HG02938 (cell line): ENCODE data around the gene XPOT.
"Not testable (repeated sequence)": the region's sequence is repeated elsewhere in the genome, so short reads cannot be mapped to it uniquely, and the experiment has no call there.

Experiments used
- ATAC-seq: cut with Tn5 transposase; IDR thresholded peaks from one replicate; pipeline ENCODE4 v1.9.1; 2021; ENCODE audit warnings: mild to moderate bottlenecking, moderate library complexity; ENCODE audit not compliant: unreplicated experiment

Gene XPOT

DNA sequence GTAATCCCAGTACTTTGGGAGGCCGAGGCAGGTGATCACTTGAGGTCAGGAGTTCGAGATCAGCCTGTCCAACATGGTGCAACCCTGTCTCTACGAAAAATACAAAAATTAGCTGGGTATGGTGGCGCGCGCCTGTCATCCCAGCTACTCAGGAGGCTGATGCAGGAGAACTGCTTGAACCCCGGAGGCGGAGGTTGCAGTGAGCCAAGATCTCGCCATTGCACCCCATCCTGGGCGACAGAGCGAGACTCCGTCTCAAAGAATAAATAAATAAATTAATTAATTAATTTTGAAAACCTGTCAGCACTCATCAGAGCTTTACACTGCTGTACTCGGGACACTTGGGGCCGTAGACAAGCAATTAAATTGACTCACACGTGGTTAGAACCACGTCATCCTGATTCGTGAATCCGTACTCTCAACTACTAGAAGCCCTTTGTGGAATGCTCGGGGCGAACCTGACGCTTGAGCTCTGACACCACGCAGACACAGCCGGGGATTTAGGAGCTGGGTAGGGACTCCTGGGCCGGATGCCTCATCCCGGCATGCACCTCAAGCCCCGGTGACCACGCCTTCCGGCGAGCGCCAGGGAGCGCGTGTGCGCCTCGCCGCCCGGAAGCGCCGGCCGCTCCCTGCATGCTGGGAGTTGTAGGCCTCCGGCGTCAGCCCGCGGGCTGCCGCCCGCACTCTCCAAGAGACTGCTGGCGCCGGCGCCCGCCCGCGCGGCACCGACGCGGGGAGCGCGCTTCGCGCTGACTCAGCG is at the start of gene XPOT:
Gene XPOT, plus strand, starts transcription at position 686 of the 763 bp plus-strand sequence. CDS start 5,644 bp downstream, outside the sequence.
- peak; percentile 88 for ATAC-seq

GRCh38 chr12:64356209-64356608 is 48.0 kb upstream of the XPOT start:
- ATAC-seq: not testable (repeated sequence)

DNA sequence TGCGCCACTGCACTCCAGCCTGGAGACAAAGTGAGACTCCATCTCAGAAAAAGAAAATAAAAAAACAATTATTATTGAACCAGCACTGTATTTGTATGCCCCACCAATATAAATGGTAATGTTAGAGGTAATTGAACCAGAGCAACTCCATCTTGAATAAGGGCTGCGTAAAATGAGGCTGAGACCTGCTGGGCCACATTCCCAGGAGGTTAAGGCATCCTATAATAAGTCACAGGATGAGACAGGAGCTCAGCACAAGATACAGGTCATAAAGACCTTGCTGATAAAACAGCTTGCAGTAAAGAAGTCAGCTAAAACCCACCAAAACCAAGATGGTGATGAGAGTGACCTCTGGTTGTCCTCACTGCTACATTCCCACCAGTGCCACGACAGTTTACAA is 43.0 kb upstream of the XPOT start:
- not testable (repeated sequence) for ATAC-seq

DNA sequence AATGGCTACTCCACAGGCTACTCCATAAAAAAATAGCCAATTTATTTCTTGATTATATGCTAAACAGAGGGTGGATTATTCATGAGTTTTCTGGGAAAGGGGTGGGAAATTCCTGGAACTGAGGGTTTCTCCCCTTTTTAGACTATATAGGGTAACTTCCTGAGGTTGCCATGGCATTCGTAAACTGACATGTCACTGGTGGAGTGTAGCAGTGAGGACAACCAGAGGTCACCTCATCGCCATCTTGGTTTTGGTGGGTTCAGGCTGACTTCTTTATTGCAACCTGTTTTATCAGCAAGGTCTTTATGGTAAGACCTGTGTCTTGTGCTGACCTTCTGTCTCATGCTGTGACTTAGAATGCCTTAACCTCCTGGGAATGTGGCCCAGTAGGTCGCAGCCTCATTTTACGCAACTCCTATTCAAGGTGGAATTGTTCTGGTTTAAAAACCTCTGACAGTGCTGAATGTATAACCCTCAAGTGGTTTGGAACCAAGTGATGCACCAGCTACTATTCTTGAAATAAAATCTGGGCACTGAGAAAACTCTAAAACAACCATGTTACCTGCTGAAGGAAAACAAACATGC is 41.4 kb upstream of the XPOT start:
- ATAC-seq: no peak

- ATAC-seq: no peak
Measured at GRCh38 chr12:64383675-64384074, 20.5 kb upstream of the XPOT start.

- no peak for ATAC-seq
Measured at GRCh38 chr12:64385019-64385418, 19.2 kb upstream of the XPOT start.

GRCh38 chr12:64385468-64385867 is 18.7 kb upstream of the XPOT start:
- ATAC-seq: no peak

- no peak for ATAC-seq
Measured at GRCh38 chr12:64387197-64387816, 16.9 kb upstream of the XPOT start.

GRCh38 chr12:64389154-64389553 is 15.0 kb upstream of the XPOT start:
- ATAC-seq: no peak

DNA sequence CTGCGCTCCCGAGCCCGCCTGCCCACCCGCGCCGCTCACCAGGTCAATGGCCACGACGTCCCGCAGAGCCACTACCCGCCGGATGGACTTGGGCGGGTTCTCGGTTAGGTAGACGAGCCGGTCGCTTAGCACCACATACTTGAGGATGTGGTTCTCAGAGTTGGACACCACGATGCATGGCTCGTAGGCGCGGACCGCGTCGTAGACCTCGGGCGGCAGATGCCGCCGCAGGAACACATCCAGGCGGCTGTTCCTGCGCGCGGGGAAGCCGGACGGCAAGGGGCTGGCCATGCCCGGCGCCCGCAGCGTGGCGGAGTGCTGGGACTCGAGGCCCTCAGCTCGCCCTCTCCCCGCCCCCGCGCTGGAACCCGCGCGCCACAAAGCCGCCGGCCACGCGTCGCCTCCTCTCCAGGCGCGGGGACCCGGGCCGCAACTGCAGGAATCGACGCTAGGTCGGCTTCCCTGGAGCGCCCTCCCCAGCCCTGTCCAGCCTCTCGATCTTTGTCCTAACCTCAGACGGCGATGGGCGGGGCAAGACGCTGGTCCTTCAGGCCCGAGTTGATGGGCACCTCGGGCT is 13.8 kb upstream of the XPOT start, which contains the start of gene C12orf56:
Gene C12orf56, minus strand, starts transcription at position 484 of the 577 bp plus-strand sequence. Its CDS starts 193 bp downstream, at position 291.
- no peak for ATAC-seq

DNA sequence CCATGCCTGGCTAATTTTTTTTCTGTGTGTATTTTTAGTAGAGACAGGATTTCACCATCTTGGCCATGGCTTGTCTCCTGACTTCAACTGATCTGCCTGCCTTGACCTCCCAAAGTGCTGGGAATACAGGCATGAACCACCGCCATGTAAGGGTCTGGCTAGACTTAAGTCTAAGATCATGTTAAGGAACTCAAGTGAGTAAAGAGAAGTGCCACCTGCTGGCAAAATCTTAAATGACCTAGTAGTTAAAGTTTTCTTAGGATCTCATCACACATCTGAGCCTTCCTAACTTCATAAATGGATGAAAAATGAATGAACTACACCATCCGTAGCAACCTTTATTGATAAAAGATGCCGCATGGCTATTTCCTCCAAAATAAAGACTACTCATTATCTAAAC is 12.0 kb upstream of the XPOT start:
- ATAC-seq: peak; percentile 58

- ATAC-seq: no peak
Measured at GRCh38 chr12:64395739-64396138, 8.5 kb upstream of the XPOT start.

GRCh38 chr12:64400041-64400440 is 4.2 kb upstream of the XPOT start:
- no peak for ATAC-seq

DNA sequence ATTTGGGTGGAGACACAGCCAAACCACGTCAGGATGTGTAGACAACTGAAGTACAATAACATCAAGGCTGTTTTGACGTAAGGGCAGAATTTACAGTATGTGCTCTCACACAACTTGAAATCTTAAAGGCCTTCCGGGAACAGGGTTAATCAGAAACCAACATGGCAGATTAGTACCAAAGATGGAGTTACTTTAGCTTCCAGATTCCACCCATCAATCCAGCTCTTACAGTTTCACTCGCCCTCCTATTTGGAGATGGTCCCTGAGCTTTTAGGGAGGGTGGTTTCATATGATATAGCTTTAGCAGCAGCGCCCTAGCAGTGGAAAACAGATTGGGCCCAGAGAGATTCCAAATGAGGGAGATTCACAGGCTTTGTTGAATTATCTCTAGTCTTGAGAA is 2.0 kb upstream of the XPOT start:
- no peak for ATAC-seq

- peak; percentile 46 for ATAC-seq
Measured at GRCh38 chr12:64404470-64405256, 471 bp downstream of the XPOT start.

DNA sequence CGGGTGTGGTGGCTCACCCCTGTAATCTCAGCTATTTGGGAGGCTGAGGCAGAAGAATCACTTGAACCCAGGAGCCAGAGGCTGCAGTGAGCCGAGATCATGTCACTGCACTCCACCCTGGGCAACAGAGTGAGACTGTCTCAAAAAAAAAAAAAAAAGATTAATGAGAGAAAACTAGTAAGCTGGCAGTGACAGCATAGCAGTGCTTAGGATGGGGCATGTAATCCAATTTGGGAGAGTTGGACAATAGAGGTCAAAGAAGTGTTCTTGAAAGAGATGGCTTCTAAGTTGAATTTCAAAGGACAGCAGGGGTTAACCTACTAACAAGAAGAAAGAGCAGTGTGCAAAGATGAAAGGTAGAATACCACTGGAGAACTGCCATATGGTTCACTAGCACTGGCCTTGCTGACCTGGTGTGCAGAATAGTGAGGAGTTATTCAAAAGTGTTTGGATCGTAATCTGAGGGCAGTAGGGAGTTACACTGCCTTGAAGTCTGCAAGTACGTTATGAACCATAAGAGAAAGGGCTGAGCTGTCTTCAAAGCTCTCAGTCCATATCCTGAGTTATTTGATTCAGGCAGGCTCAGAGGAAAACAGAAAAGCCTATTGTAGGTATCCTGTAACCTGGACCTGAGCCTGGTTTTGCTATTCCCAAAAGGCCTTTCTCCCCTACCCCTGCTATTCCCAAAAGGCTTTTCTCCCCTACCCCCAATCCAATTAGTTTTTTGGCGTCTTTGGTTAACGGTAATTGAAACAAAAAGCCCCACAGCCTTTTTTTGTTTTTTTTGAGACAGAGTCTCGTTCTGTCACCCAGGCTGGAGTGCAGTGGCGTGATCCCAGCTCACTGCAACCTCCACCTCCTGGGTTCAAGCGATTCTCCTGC is 3.4 kb downstream of the XPOT start:
- no peak for ATAC-seq

DNA sequence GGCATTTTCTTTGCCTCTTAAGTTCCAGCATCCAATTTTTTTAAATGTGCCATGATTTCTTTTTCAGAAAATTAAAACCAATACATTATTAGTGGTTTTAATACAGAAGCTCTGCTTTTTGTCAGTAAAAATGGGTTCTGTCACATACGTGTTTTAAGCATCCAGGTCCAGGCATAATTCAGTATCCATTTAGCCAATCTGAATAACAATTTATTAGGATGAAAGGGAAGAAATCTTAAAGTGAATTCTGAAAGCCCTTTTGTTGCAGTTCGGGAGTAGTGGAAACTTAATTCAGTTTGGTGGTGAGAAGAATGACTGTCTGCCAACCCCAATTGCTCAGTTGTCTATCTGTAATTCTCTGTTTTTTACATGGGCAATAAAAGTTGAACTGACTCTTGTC is 7.2 kb downstream of the XPOT start:
- no peak for ATAC-seq

DNA sequence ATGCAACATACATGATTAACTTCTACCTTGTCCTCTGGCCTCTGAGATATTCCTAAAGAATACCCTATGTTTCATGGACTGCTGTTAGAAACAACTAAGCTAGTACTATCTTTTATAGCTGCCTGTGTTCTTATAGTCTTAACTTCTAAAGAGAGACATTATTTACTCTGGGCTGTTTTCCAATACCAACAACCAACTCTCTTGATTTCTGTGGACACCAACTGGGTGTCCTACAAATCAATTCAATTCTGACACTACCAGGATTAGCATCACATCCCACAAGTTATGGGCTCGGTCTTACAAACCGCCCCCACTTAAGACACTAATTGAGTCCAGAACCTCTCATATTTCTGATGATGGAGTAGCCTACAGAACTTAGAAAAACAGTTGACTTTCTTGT is 8.3 kb downstream of the XPOT start:
- no peak for ATAC-seq

GRCh38 chr12:64413884-64414283 is 9.7 kb downstream of the XPOT start:
- no peak for ATAC-seq

DNA sequence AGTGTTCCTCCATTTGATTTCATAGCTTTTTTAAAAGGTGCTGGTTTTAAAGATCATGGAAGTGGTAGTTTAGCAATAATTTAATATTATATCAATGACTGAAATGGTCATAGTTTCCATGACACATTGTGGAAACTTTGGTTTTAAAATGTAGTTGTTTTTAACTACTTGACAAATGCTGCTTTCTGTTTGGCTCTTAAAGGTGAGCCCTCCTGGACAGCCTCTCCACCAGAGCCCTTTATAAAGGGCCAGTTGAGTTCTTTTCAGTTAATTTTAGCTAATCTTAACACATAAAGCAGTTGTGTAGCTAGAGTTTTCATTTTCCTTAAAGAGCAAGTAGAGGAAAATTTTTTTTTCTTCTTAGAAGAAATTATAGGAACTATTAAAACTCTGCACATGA is 14.0 kb downstream of the XPOT start:
- no peak for ATAC-seq
